ENCODE results near the gene FGD6. TPM values are rescaled to one million over a fixed set of nuclear protein-coding genes. Genes with fewer than 3 reads are reported as not detected.

Gene FGD6
- total RNA-seq, 5 donors from 2014 or later (not counting 1 experiment from before 2014, with no cell fraction given): 0.55 to 1.9 (median 0.70) TPM

DNA sequence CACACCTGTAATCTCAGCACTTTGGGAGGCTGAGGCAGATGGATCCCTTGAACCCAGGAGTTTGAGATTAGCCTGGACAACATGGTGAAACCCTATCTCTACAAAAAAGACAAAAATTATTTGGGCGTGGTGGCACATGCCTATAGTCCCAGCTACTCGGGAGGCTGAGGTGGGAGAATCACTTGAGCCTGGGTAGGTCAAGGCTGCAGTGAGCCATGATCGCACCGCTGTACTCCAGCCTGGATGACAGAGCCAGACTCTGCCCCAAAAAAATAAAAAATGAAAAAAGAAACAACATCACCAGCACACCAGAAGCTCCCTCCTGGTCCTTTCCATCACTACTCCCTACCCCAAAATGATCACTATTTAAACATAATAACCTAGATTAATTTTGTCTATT is 2.9 kb upstream of the FGD6 start:
- Mint-ChIP-seq H3K9me3 (no peaks in the 10 kb centered on the region), H3K27me3 (no peaks in the 10 kb centered on the region), H3K27ac (no peak overlapping the region), H3K4me3 (peak overlapping the region in 1 of 3 donors; percentile 11), H3K36me3 (peaks cover 11% of the 10 kb centered on the region), H3K4me1 (peaks cover 58 to 63% (median 61%) of the 10 kb centered on the region in 3 donors)
- Histone ChIP-seq H3K36me3 (ENCODE audit: control insufficient read depth in 2 of 2, extremely low read depth in 1 of 2, insufficient read depth in 1 of 2, low read length in 1 of 2) (peaks cover 0 to 8% of the 10 kb centered on the region in 2 donors), H3K4me1 (ENCODE audit: control insufficient read depth in 1 of 2, extremely low read depth in 1 of 2, insufficient read depth in 2 of 2, low read length in 2 of 2) (peaks cover 7 to 15% of the 10 kb centered on the region in 2 experiments), H3K9me3 (no peaks in the 10 kb centered on the region), H3K27ac (ENCODE audit: low read length) (no peak overlapping the region), H3K4me3 (ENCODE audit: control insufficient read depth in 1 of 2, extremely low read depth in 1 of 2, low read length in 1 of 2) (no peak overlapping the region), H3K27me3 (replicated peaks in 1 of 2; ENCODE audit: control insufficient read depth in 2 of 2, extremely low read depth in 1 of 2, insufficient read depth in 2 of 2, low read length in 1 of 2) (no peaks in the 10 kb centered on the region)
- 83% methylated on average over 1 of the region's 4 CpGs for WGBS (ENCODE audit: insufficient coverage)
- ATAC-seq (replicated peaks in 1 of 4) (no peak), DNase-seq (no peak)
- ChIA-PET POLR2A (interaction anchor here in 1 of 2 donors (0.6 kb wide), 1 partner anchor 1064 kb away, joined by 3 read pairs; no protein-coding TSS in a partner anchor), CTCF (interaction anchor here in 1 of 2 donors (0.5 kb wide), 1 partner anchor 23 kb away, joined by 3 read pairs; no protein-coding TSS in a partner anchor)

DNA sequence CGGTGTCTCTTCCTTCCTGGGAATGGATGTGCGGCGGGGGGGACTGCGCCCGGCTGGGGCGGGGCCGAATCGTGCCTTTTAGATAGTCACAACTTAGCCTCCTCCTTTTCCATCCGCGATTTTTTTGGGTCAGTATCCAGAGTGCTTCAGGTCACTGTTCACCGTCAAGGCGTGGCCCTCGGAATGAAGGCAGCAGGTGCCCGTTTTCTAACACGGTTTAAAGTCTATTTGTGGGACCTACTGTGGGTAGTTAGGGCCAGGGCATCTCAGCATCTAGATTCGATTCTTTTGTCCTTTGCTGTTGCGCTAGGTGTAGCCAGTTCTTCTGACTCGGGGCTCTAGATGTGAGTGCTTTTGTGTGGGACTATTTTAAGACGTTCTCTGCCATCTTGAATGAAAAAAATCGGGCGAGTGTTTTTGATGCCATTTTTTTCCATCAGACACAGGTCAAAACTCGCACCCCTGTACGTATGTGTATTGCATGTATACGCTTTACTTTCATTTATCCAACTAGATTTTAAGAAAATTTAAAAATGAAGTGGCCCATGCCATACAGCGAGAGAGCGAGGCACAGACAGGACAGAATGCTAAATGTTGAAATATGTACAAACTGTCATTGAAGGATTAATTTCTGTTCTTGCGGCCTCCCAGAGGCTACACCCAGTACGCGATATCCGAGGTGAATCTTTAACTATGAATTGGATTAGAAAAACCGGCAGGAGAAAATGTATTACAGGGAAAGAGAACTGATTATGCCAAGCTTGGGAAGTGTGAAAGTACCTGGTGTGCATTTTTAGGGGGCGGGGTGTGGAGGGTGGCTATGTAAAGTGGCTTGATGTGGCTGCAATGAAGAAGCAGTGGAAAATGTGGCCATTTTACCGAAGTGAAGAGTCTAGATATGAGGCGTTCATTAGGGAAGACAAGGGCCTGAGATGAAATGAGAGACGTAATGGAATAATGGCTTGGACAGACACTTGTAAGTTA is 1.2 kb upstream of the FGD6 start:
- peak; percentile 0 to 6 (median 3) for ATAC-seq (replicated peaks in 1 of 4)
- ChIA-PET CTCF (interaction anchor here in 1 of 2 donors (0.7 to 2.7 kb wide), 5 partner anchors 28 to 316 kb away, joined by 4 to 9 read pairs (median 4); partner anchors contain the start of genes METAP2 and NR2C1), POLR2A (interaction anchor here in 1 of 2 donors (0.6 kb wide), 1 partner anchor 318 kb away, joined by 3 read pairs; no protein-coding TSS in a partner anchor)
- Histone ChIP-seq H3K9me3 (no peaks in the 10 kb centered on the region), H3K36me3 (ENCODE audit: control insufficient read depth in 2 of 2, extremely low read depth in 1 of 2, insufficient read depth in 1 of 2, low read length in 1 of 2) (no peaks in the 10 kb centered on the region), H3K4me1 (ENCODE audit: control insufficient read depth in 1 of 2, extremely low read depth in 1 of 2, insufficient read depth in 2 of 2, low read length in 2 of 2) (peaks cover 7 to 15% of the 10 kb centered on the region in 2 experiments), H3K27ac (ENCODE audit: low read length) (peak overlapping the region; percentile 96), H3K4me3 (ENCODE audit: control insufficient read depth in 1 of 2, extremely low read depth in 1 of 2, low read length in 1 of 2) (peak overlapping the region; percentile 83 to 98), H3K27me3 (replicated peaks in 1 of 2; ENCODE audit: control insufficient read depth in 2 of 2, extremely low read depth in 1 of 2, insufficient read depth in 2 of 2, low read length in 1 of 2) (no peaks in the 10 kb centered on the region)
- WGBS (ENCODE audit: insufficient coverage): 1% methylated on average over 21 of the region's 35 CpGs
- DNase-seq: peak in 31 of 35 experiments; percentile 2 to 68 (median 18)
- H3K9me3 Mint-ChIP-seq: no peaks in the 10 kb centered on the region
- H3K27ac Mint-ChIP-seq: peak overlapping the region; percentile 96 to 99
- peak overlapping the region; percentile 88 to 100 (median 98) for H3K4me3 Mint-ChIP-seq
- peaks cover 44 to 47% (median 47%) of the 10 kb centered on the region in 3 donors for H3K4me1 Mint-ChIP-seq
- H3K36me3 Mint-ChIP-seq: no peaks in the 10 kb centered on the region
- H3K27me3 Mint-ChIP-seq: no peaks in the 10 kb centered on the region

DNA sequence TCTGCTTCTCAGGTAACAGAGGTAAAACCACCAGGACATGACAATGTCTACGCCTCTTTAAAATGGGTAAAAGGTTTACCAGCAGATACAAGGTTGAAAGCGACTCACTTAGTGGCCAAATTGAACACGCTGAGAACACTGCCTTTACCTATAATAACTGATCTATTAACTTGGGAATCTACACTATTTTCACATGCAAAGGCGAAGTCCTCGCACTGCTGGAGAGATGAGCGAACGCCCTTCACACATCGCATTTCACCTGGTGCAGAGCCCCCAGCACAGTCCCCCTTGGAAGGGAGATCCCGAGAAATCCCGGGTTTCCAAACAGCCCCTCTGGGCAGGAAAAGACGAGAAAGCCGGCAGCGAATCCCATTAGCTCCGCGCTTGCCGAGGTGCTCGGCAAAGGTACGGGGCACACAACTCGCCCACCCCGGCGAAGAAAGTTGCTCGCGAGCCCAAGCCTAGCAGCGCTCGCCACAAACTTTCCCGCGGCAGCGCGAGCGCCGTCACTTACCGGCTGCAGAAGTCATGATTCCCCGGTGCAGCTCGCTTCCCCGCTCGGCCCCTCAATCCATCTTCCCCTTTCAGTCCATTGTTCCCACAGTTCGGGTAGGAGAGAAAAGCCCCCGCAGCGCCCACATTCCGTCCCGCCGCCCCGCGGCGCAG is 423 bp downstream of the FGD6 start:
- no peaks in the 10 kb centered on the region for H3K9me3 ChIP-seq
- Mint-ChIP-seq H3K4me1 (peaks cover 33 to 37% (median 36%) of the 10 kb centered on the region in 3 donors), H3K27me3 (no peaks in the 10 kb centered on the region), H3K36me3 (no peaks in the 10 kb centered on the region), H3K9me3 (no peaks in the 10 kb centered on the region), H3K4me3 (peak overlapping the region; percentile 88 to 100 (median 98)), H3K27ac (peak overlapping the region; percentile 75 to 95)
- ChIA-PET POLR2A (interaction anchor here (0.5 to 1.2 kb wide), 6 partner anchors 9 to 253 kb away, joined by 3 to 10 read pairs (median 6); partner anchors contain the start of gene NDUFA12 (in 1 of the 2)), CTCF (interaction anchor here in 1 of 2 donors (0.6 to 2.7 kb wide), 8 partner anchors 100 to 831 kb away, joined by 4 to 9 read pairs (median 4); partner anchors contain the start of genes METAP2 and NR2C1)
- peaks cover 7 to 15% of the 10 kb centered on the region in 2 experiments for H3K4me1 ChIP-seq (ENCODE audit: control insufficient read depth in 1 of 2, extremely low read depth in 1 of 2, insufficient read depth in 2 of 2, low read length in 2 of 2)
- peak in 3 of 35 experiments; percentile 2 to 44 (median 2) for DNase-seq
- ATAC-seq (replicated peaks in 1 of 4): peak; percentile 26 to 38 (median 29)
- H3K27me3 ChIP-seq (replicated peaks in 1 of 2; ENCODE audit: control insufficient read depth in 2 of 2, extremely low read depth in 1 of 2, insufficient read depth in 2 of 2, low read length in 1 of 2): no peaks in the 10 kb centered on the region
- WGBS (ENCODE audit: insufficient coverage): under 1% methylated on average over 44 of the region's 45 CpGs
- no peaks in the 10 kb centered on the region for H3K36me3 ChIP-seq (ENCODE audit: control insufficient read depth in 2 of 2, extremely low read depth in 1 of 2, insufficient read depth in 1 of 2, low read length in 1 of 2)
- peak overlapping the region; percentile 83 to 91 for H3K4me3 ChIP-seq (ENCODE audit: control insufficient read depth in 1 of 2, extremely low read depth in 1 of 2, low read length in 1 of 2)
- H3K27ac ChIP-seq (ENCODE audit: low read length): peak overlapping the region; percentile 66

DNA sequence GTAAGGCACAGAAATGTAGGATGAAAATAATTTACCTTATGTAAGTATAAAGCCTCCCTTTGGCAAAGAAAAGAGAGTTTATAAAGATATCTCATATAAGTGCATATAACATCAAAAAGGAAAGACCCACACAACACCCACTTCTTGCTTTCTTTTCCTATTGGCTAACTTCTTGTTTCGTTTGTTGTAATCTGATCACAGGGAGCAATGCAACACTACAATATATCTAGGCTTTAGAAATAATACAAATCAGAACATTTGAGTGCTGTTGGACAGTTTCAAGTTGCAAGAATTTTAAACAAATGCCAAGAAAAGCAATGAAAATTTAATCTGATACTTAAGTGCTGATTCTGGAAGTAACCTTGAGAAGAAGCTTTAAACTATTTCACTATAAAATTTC is 1.3 kb downstream of the FGD6 start:
- POLR2A ChIA-PET: interaction anchor here (0.5 to 0.6 kb wide), 5 partner anchors 10 to 299 kb away, joined by 3 to 10 read pairs (median 9); no protein-coding TSS in a partner anchor
- CTCF ChIA-PET: interaction anchor here (0.6 to 2.7 kb wide), 6 partner anchors 11 to 832 kb away, joined by 3 to 9 read pairs (median 4); partner anchors contain the start of gene NR2C1 (in 1 of the 2)
- ATAC-seq (replicated peaks in 1 of 4): no peak
- Histone ChIP-seq H3K9me3 (no peaks in the 10 kb centered on the region), H3K4me1 (ENCODE audit: control insufficient read depth in 1 of 2, extremely low read depth in 1 of 2, insufficient read depth in 2 of 2, low read length in 2 of 2) (peaks cover 7 to 15% of the 10 kb centered on the region in 2 experiments), H3K27me3 (replicated peaks in 1 of 2; ENCODE audit: control insufficient read depth in 2 of 2, extremely low read depth in 1 of 2, insufficient read depth in 2 of 2, low read length in 1 of 2) (no peaks in the 10 kb centered on the region), H3K4me3 (ENCODE audit: control insufficient read depth in 1 of 2, extremely low read depth in 1 of 2, low read length in 1 of 2) (no peak overlapping the region), H3K36me3 (ENCODE audit: control insufficient read depth in 2 of 2, extremely low read depth in 1 of 2, insufficient read depth in 1 of 2, low read length in 1 of 2) (no peaks in the 10 kb centered on the region), H3K27ac (ENCODE audit: low read length) (no peak overlapping the region)
- H3K4me3 Mint-ChIP-seq: peak overlapping the region; percentile 88 to 100 (median 98)
- H3K36me3 Mint-ChIP-seq: no peaks in the 10 kb centered on the region
- no peak for DNase-seq
- H3K4me1 Mint-ChIP-seq: peaks cover 30 to 36% (median 34%) of the 10 kb centered on the region in 3 donors
- no peak overlapping the region for H3K27ac Mint-ChIP-seq
- H3K27me3 Mint-ChIP-seq: no peaks in the 10 kb centered on the region
- no peaks in the 10 kb centered on the region for H3K9me3 Mint-ChIP-seq
- WGBS (ENCODE audit: insufficient coverage): no CpG with 5 or more reads among the region's 1 CpG

DNA sequence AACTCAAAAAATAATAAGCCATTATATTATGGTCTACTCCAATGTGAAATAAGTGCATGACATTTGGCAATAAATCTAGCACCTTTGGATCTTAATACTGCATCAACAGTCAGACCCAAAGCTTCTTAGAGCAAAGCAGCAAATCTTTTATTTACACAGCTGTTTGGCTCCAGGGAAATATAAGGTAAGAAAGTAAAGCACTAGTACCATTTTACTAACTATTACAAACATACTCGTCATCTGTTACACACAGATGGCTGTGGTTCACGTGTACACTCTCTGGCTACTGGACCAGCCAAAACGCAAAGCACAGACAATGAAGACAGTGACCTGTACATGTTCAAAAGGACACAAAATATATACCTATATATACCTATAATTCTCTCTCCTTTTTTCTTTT is 2.8 kb downstream of the FGD6 start:
- Mint-ChIP-seq H3K4me3 (no peak overlapping the region), H3K4me1 (peaks cover 19 to 23% (median 22%) of the 10 kb centered on the region in 3 donors), H3K27me3 (no peaks in the 10 kb centered on the region), H3K27ac (no peak overlapping the region), H3K36me3 (no peaks in the 10 kb centered on the region), H3K9me3 (no peaks in the 10 kb centered on the region)
- Histone ChIP-seq H3K27ac (ENCODE audit: low read length) (no peak overlapping the region), H3K9me3 (no peaks in the 10 kb centered on the region), H3K4me1 (ENCODE audit: control insufficient read depth in 1 of 2, extremely low read depth in 1 of 2, insufficient read depth in 2 of 2, low read length in 2 of 2) (peaks cover 7 to 11% of the 10 kb centered on the region in 2 experiments), H3K36me3 (ENCODE audit: control insufficient read depth in 2 of 2, extremely low read depth in 1 of 2, insufficient read depth in 1 of 2, low read length in 1 of 2) (no peaks in the 10 kb centered on the region), H3K27me3 (replicated peaks in 1 of 2; ENCODE audit: control insufficient read depth in 2 of 2, extremely low read depth in 1 of 2, insufficient read depth in 2 of 2, low read length in 1 of 2) (no peaks in the 10 kb centered on the region), H3K4me3 (ENCODE audit: control insufficient read depth in 1 of 2, extremely low read depth in 1 of 2, low read length in 1 of 2) (no peak overlapping the region)
- CTCF ChIA-PET: interaction anchor here (0.6 to 0.9 kb wide), 4 partner anchors 11 to 268 kb away, joined by 3 to 5 read pairs (median 4); no protein-coding TSS in a partner anchor
- no peak for DNase-seq
- POLR2A ChIA-PET: interaction anchor here in 1 of 2 donors (0.6 kb wide), 1 partner anchor 13 kb away, joined by 4 read pairs; no protein-coding TSS in a partner anchor
- no peak for ATAC-seq (replicated peaks in 1 of 4)
- WGBS (ENCODE audit: insufficient coverage): 100% methylated on average over 2 of the region's 3 CpGs
